Neural progenitor cell (in vitro differentiated cells): Measurements from ENCODE around the gene COL25A1.

Experiments
- CTCF ChIP-seq: fragments of 200-600 bp; sonication (generic); IDR thresholded peaks from 2 replicates; pipeline ENCODE4 v1.5.1; 2017; ENCODE audit warnings: antibody characterized with exemption, mild to moderate bottlenecking
- EZH2phosphoT487 ChIP-seq: fragments of 200-600 bp; sonication (generic); IDR thresholded peaks from 2 replicates; pipeline ENCODE4 v1.6.1; 2017; ENCODE audit warnings: antibody characterized with exemption

DNA sequence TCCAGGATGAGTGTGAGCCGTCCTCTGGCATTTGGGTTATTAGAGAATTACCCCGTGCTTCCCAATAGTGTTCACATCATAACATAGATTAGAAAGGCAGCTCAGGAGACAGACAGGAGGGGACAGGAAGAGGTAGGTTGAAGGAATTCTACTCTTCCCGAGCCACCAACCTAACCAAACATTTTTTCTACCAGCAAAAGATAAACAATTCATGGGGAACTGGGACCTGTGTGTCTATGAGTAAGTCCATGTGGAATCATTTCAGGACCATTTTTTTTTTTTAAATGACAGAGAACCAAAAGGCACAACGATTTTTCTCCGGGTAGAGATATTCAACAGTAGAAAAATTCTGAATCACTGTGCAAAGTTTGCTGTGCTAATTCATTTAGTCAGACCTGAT is 365.4 kb downstream of the COL25A1 start:
- TF ChIP-seq CTCF (no peak), EZH2phosphoT487 (no peak)
